Uterus (tissue), 2 donors: ENCODE data around the gene DNA2.

Experiments used
- POLR2A ChIP-seq, 2 donors: fragments of 450-650 bp; IDR thresholded peaks; one replicate each; pipeline ENCODE4 v1.6.1; 2016; ENCODE audit warnings: antibody characterized with exemption in 2 of 2, mild to moderate bottlenecking in 1 of 2, moderate library complexity in 1 of 2
- TF ChIP-seq, protein P1 (sequence below), 4 experiments: fragments of 200-600 bp in 2 of 4; fragments of 450-650 bp in 2 of 4; sonication (generic) in 2 of 4; IDR thresholded peaks; one replicate each; pipeline ENCODE4 v1.5.1; 2016 to 2019; ENCODE audit warnings: antibody characterized with exemption in 4 of 4, mild to moderate bottlenecking in 2 of 4, moderate library complexity in 1 of 4

DNA sequence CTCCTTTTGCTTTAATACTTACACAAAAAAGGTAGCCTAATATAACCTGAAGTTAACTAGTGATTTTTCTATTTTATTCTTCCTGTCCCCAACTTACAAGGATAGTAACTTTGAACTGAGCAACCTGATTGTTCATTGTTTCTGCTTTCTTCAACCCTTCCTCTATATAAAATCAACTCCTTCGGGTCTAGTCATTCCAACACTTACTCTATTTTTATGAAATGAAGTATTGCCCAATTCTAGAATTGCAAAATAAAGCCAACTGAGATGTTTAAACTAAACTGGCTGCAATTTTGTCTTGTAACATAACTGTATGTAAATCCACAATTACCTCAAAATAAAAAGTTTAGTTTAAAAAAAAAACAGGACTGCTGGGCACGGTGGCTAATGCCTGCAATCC lies 20.3 kb upstream of the DNA2 start:
- TF ChIP-seq, protein P1, sequence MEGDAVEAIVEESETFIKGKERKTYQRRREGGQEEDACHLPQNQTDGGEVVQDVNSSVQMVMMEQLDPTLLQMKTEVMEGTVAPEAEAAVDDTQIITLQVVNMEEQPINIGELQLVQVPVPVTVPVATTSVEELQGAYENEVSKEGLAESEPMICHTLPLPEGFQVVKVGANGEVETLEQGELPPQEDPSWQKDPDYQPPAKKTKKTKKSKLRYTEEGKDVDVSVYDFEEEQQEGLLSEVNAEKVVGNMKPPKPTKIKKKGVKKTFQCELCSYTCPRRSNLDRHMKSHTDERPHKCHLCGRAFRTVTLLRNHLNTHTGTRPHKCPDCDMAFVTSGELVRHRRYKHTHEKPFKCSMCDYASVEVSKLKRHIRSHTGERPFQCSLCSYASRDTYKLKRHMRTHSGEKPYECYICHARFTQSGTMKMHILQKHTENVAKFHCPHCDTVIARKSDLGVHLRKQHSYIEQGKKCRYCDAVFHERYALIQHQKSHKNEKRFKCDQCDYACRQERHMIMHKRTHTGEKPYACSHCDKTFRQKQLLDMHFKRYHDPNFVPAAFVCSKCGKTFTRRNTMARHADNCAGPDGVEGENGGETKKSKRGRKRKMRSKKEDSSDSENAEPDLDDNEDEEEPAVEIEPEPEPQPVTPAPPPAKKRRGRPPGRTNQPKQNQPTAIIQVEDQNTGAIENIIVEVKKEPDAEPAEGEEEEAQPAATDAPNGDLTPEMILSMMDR (IDR thresholded peaks at IDR 0.05), result no peak
- TF ChIP-seq POLR2A (IDR thresholded peaks at IDR 0.05), result no peak
